Body of pancreas (tissue), 4 donors: ENCODE data around the gene ASNS.

Experiments
- CTCF ChIP-seq, 7 experiments: fragments of 450-650 bp in 4 of 7; fragments of 200-600 bp in 3 of 7; sonication (generic) in 3 of 7; IDR thresholded peaks; one replicate each; pipeline ENCODE4 v1.5.1; 2016 to 2019; ENCODE audit warnings: antibody characterized with exemption in 7 of 7
- POLR2A ChIP-seq, 3 donors: fragments of 450-650 bp; IDR thresholded peaks; one replicate each; pipeline ENCODE4 v1.6.1; 2016; ENCODE audit warnings: antibody characterized with exemption in 3 of 3, mild to moderate bottlenecking in 2 of 3

DNA sequence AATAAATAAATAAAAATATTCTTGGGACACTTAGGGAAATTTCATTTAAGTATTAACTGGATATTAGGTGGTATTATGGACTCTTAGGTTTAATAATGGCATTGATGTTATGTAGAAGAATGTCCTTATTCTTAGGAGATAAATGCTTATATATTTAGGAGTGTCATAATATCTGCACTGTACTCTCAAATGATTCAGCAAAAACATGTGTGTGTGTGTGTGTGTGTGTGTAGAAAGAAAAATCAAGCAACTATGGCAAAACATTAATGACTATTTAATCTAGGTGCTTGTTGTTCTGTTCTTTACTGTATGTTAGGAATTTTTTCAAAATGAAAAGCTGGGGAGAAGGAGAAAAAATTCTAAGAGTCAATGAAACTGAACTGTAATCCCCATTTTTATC lies 3.9 kb downstream of the ASNS start:
- TF ChIP-seq POLR2A (IDR thresholded peaks at IDR 0.05) (no peak), CTCF (IDR thresholded peaks at IDR 0.05) (no peak)
